ENCODE data around the gene PRUNE2.

DNA sequence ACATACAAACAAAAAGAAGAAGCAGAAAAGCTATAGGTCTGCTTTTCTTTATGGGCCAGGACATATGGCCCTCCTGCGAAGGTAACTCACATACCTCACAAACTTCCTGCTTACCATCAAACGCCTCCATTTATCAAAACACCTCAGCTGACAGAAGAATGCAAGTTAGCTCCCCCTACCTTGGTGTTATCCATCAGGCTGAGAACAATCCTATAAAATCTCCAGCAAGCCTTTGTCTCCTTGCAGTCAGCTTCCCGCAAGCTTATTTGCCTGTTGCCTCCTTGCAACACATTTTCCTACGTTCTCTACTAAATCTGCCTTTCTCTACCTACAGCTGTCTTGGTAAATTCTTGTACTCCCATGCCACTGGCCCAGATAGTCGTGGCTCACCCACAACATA is 164.4 kb downstream of the PRUNE2 start:
- TF ChIP-seq, protein P1, sequence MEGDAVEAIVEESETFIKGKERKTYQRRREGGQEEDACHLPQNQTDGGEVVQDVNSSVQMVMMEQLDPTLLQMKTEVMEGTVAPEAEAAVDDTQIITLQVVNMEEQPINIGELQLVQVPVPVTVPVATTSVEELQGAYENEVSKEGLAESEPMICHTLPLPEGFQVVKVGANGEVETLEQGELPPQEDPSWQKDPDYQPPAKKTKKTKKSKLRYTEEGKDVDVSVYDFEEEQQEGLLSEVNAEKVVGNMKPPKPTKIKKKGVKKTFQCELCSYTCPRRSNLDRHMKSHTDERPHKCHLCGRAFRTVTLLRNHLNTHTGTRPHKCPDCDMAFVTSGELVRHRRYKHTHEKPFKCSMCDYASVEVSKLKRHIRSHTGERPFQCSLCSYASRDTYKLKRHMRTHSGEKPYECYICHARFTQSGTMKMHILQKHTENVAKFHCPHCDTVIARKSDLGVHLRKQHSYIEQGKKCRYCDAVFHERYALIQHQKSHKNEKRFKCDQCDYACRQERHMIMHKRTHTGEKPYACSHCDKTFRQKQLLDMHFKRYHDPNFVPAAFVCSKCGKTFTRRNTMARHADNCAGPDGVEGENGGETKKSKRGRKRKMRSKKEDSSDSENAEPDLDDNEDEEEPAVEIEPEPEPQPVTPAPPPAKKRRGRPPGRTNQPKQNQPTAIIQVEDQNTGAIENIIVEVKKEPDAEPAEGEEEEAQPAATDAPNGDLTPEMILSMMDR (IDR thresholded peaks at IDR 0.05; ENCODE audit: low read depth, low read length, poor library complexity, severe bottlenecking): no peak
- TF ChIP-seq EZH2phosphoT487 (IDR thresholded peaks at IDR 0.05; ENCODE audit: borderline replicate concordance, low read length): no peak
